GM12873 (cell line): ENCODE data around the gene CAB39L.

Source experiments
- CTCF ChIP-seq: IDR thresholded peaks from 2 replicates; pipeline ENCODE4 v1.5.1; 2012; ENCODE audit warnings: low read depth, mild to moderate bottlenecking, moderate library complexity, low read length, control low read depth; ENCODE audit not compliant: insufficient read depth; ENCODE audit errors: missing control alignments

Gene CAB39L

GRCh38 chr13:49366841-49367240, 77.0 kb downstream of the CAB39L start:
- no peak for TF ChIP-seq CTCF

- TF ChIP-seq CTCF: no peak
These were observed 86.2 kb downstream of the CAB39L start for GRCh38 chr13:49357694-49358093.

- TF ChIP-seq CTCF: no peak
These were observed 87.6 kb downstream of the CAB39L start for GRCh38 chr13:49356223-49356622.

GRCh38 chr13:49354719-49355118, 89.1 kb downstream of the CAB39L start:
- TF ChIP-seq CTCF: no peak

GRCh38 chr13:49353908-49354307, 90.0 kb downstream of the CAB39L start:
- TF ChIP-seq CTCF: no peak

- TF ChIP-seq CTCF: no peak
These were observed 92.0 kb downstream of the CAB39L start for GRCh38 chr13:49351871-49352270.

- no peak for TF ChIP-seq CTCF
These were observed 95.1 kb downstream of the CAB39L start for GRCh38 chr13:49348751-49349150.
